ENCODE results near the gene PGAM2. TPM values are rescaled to one million over a fixed set of nuclear protein-coding genes. Genes with fewer than 3 reads are reported as not detected.

The PGAM2 gene
- polyA plus RNA-seq, 2 of the 4 experiments (the other 2 are of a cell fraction), result not detected

GRCh38 chr7:44067064-44067951 lies 1.9 kb upstream of the PGAM2 start:
- FAIRE-seq (no peak), ATAC-seq (peak; percentile 7 to 8; a peak in 3 of 6 replicates), DNase-seq (ENCODE audit: low read depth in 1 of 2, low spot score in 1 of 2) (no peak)
- peak; percentile 25; the same call in 1 of the 2 replicates for TF ChIP-seq POLR2A (IDR thresholded peaks at IDR 0.05; ENCODE audit: low read length)
- no peak for TF ChIP-seq ATOH8 (CRISPR knock-in tag; IDR thresholded peaks at IDR 0.05; ENCODE audit: low read depth)
- TF ChIP-seq HDAC2 (IDR thresholded peaks at IDR 0.05), result no peak
- 0 out of 2 replicates have a peak, but pooled peaks have one; percentile 16 for TF ChIP-seq GATA3 (IDR thresholded peaks at IDR 0.05; ENCODE audit: borderline replicate concordance)
- TF ChIP-seq ESRRA (IDR thresholded peaks at IDR 0.05; ENCODE audit: borderline replicate concordance, low read length), result no peak
- TF ChIP-seq PBX3 (IDR thresholded peaks at IDR 0.05), result 0 out of 2 replicates have a peak, but pooled peaks have one; percentile 13
- no peak overlapping the region for H3K27ac ChIP-seq
- peaks cover 10% of the 10 kb centered on the region for H3K4me1 ChIP-seq
- no peak overlapping the region for H3K4me2 ChIP-seq
- POLR2A ChIA-PET, result interaction anchor here (1.5 kb wide), 1 partner anchor 23 kb away, joined by 4 read pairs; the partner anchor contains the start of gene DBNL
- WGBS (ENCODE audit: missing lambda C conversion rate), result 80% methylated on average over 11 of the region's 11 CpGs
- H3K4me3 ChIP-seq, result no peak overlapping the region
- CTCF ChIA-PET, result interaction anchor here (1.1 to 2.0 kb wide), 4 partner anchors 9 to 129 kb away, joined by 4 to 5 read pairs (median 4); no protein-coding TSS in a partner anchor
- no peaks in the 10 kb centered on the region for H3K9me3 ChIP-seq

GRCh38 chr7:44066494-44067063 lies 1.2 kb upstream of the PGAM2 start:
- POLR2A ChIA-PET, result interaction anchor here (1.4 kb wide), 1 partner anchor 22 kb away, joined by 5 read pairs; the partner anchor contains the start of gene DBNL
- DNase-seq (ENCODE audit: low read depth in 1 of 2, low spot score in 1 of 2) (no peak), FAIRE-seq (no peak), ATAC-seq (peak in 1 of 2 experiments; percentile 5; a peak in 3 of 6 replicates)
- CTCF ChIA-PET, result interaction anchor here (1.5 kb wide), 1 partner anchor 10 kb away, joined by 4 read pairs; no protein-coding TSS in a partner anchor
- no peak overlapping the region for H3K4me2 ChIP-seq
- H3K4me3 ChIP-seq, result no peak overlapping the region
- peaks cover 3% of the 10 kb centered on the region; the same call in 2 of the 3 replicates for H3K4me1 ChIP-seq
- peak; percentile 16; the same call in 1 of the 2 replicates for TF ChIP-seq PBX3 (IDR thresholded peaks at IDR 0.05)
- no peak for TF ChIP-seq HOXB13 (CRISPR knock-in tag; IDR thresholded peaks at IDR 0.05; ENCODE audit: low read depth)
- WGBS (ENCODE audit: missing lambda C conversion rate), result 78% methylated on average over 5 of the region's 7 CpGs
- H3K9me3 ChIP-seq, result no peaks in the 10 kb centered on the region
- H3K27ac ChIP-seq, result no peak overlapping the region

- POLR2A ChIA-PET, result interaction anchor here (1.4 kb wide), 1 partner anchor 22 kb away, joined by 5 read pairs; the partner anchor contains the start of gene DBNL
Observed at GRCh38 chr7:44066111-44066460, 719 bp upstream of the PGAM2 start.

More at GRCh38 chr7:44066111-44066460, 719 bp upstream of the PGAM2 start:
- Histone ChIP-seq H3K4me3 (no peak overlapping the region), H3K9me3 (no peaks in the 10 kb centered on the region), H3K27ac (no peak overlapping the region), H3K4me2 (no peak overlapping the region), H3K4me1 (no peaks in the 10 kb centered on the region)
- ATAC-seq (peak in 1 of 2 experiments; percentile 2; a peak in 2 of 6 replicates), FAIRE-seq (no peak), DNase-seq (ENCODE audit: low read depth in 1 of 2, low spot score in 1 of 2) (no peak)
- 73% methylated on average over 6 of the region's 6 CpGs for WGBS (ENCODE audit: missing lambda C conversion rate)
- CTCF ChIA-PET, result no interaction called here
- TF ChIP-seq MAZ (IDR thresholded peaks at IDR 0.05; ENCODE audit: borderline replicate concordance, low read depth, low read length), result no peak
- TF ChIP-seq HMGXB4 (CRISPR knock-in tag; IDR thresholded peaks at IDR 0.05; ENCODE audit: borderline replicate concordance), result no peak
- no peak for TF ChIP-seq FOSL2 (IDR thresholded peaks at IDR 0.05)
- TF ChIP-seq FOSL2 (CRISPR knock-in tag; IDR thresholded peaks at IDR 0.05), result no peak
- TF ChIP-seq KDM5A (IDR thresholded peaks at IDR 0.05), result no peak
- 0 out of 3 replicates have a peak, but pooled peaks have one; percentile 22 for TF ChIP-seq BCL3 (IDR thresholded peaks at IDR 0.05)
- no peak for TF ChIP-seq NPAS2 (CRISPR knock-in tag; IDR thresholded peaks at IDR 0.05; ENCODE audit: borderline replicate concordance)
- no peak for TF ChIP-seq REST (IDR thresholded peaks at IDR 0.05)
- no peak for TF ChIP-seq ZC3H11A (IDR thresholded peaks at IDR 0.05)
